HL-60/S4 treated with retinoic acid at 250 ng/mL for 4 days and 3 days (cell line): ENCODE results near the gene PTPRN2.
"Not testable (repeated sequence)": the region's sequence is repeated elsewhere in the genome, so short reads cannot be mapped to it uniquely, and the experiment has no call there.

Source experiments
- in situ Hi-C: fragments of 300-500 bp; cut with MboI; formaldehyde crosslinking; loops from 2 replicates; pipeline ENCODE4 v1.7.0; 2022; ENCODE audit warnings: low sequenced_read_pairs

The PTPRN2 gene

DNA sequence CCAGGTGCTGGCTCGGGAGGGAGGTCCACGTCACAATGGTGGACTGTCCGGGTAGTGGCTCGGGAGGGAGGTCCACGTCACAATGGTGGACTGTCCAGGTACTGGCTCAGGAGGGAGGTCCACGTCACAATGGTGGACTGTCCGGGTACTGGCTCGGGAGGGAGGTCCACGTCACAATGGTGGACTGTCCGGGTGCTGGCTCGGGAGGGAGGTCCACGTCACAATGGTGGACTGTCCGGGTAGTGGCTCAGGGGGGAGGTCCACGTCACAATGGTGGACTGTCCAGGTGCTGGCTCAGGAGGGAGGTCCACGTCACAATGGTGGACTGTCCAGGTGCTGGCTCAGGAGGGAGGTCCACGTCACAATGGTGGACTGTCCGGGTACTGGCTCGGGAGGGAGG, 65.8 kb downstream of the PTPRN2 start:
- in situ Hi-C loops, result not testable (repeated sequence)

DNA sequence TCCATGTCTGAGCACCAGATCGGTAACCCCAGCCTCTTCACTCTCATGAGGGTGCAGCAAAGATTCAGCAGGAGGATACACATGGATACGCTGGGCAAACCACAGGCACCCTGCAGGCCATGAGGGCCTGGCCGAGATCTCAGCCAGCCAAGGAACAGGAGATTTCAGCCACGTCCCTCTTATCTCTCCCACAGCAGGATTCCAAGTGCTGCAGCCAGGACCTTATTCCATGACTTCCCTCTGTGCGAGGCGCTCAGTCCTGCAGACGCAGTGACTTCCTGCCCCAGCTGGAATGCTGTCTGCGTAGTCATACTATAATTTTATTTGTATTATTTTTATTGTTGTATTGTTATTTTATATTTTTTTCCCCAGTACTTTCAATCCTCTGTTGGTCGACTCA, 66.8 kb downstream of the PTPRN2 start:
- in situ Hi-C loops, result no loop called here

DNA sequence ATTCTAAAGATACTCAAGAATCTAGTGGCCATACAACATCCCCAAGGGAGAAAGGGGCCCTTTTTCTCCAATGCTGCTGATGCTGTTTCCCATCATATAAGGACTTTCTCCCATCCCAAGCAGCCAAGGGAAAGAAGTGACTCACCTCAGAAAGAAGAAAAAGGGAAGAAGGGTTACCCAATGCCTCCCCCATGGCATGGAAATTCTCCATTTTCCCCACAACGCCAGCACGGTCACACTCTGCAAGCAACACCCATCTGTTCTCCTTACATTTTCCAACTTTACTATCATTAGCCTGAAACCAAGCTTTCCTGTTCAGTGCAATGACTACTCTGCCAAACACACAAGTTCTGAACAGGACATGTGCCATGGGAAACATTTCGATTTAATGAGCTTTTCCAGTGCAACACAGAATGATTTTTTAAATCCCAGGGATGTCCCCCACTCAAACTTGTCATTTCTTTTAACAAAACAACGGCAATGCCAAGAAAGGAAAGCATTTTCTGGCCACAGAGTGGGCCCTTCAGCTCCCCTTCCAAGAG, 67.9 kb downstream of the PTPRN2 start:
- in situ Hi-C loops, result no loop called here

- in situ Hi-C loops, result no loop called here
Measured at GRCh38 chr7:158518980-158519632, 68.5 kb downstream of the PTPRN2 start.

GRCh38 chr7:158517571-158517970, 70.1 kb downstream of the PTPRN2 start:
- in situ Hi-C loops, result no loop called here

DNA sequence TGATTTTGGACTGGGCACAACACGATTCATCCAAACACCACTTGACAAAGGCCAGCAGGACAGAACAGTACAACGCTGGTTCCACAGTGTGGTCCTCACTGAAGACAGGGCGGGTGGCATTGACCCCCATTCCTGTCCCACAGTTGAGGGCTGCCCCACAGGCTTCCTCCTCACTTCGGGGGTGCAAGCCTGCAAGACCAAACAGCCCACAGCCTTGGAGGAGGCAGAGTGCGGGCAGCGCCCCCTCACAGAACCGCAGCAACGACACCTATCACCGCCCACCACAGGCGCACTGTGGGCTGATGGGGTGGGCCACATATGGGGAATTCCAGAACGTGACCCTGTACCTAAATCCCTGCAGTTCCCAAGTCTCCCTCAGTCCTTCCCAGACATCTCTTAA, 70.6 kb downstream of the PTPRN2 start:
- in situ Hi-C loops, result no loop called here

- in situ Hi-C loops, result no loop called here
Measured at GRCh38 chr7:158516524-158516923, 71.1 kb downstream of the PTPRN2 start.

DNA sequence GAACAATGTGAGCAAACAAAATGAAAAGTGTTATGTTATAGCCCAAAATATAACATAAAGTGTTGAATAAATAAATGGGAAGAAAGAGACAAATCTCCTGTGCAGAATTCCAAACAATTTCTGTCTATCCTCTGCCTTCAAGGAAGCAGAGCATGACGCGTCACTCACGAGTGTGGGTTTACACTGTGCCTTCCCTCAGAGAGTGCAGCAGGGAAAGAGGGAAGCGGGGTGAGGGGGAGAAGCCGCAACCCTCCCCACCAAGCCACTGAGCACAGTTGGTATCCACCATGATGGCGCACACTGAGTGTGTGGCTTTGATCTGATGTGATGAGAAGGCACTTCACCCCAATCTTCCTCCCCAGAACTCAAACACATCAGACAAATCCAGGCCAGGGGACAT, 74.8 kb downstream of the PTPRN2 start:
- in situ Hi-C loops, result no loop called here

DNA sequence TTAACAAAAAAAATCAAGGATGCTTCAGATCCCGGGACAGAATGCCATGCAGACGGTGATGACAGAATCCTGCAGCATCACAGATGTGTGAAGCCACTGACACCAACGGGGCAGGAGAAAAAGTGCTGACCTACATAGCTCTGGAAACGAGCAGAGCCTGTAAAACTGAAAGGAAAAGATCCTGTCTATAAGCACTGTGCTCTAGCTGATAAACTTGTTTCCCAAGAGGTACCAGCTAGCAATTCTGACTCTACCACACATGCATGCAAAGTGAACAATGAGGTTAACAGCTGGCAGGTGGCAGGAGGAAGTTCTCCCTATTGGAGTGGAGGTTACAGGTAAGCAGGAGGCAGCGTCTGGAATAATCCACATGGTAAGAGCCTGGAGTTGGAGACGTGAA, 75.6 kb downstream of the PTPRN2 start:
- in situ Hi-C loops, result no loop called here

GRCh38 chr7:158508802-158509385, 78.7 kb downstream of the PTPRN2 start:
- in situ Hi-C loops, result no loop called here

- in situ Hi-C loops, result not testable (repeated sequence)
Measured at GRCh38 chr7:158508321-158508720, 79.3 kb downstream of the PTPRN2 start.

- in situ Hi-C loops, result no loop called here
Measured at GRCh38 chr7:158507917-158508316, 79.7 kb downstream of the PTPRN2 start.

DNA sequence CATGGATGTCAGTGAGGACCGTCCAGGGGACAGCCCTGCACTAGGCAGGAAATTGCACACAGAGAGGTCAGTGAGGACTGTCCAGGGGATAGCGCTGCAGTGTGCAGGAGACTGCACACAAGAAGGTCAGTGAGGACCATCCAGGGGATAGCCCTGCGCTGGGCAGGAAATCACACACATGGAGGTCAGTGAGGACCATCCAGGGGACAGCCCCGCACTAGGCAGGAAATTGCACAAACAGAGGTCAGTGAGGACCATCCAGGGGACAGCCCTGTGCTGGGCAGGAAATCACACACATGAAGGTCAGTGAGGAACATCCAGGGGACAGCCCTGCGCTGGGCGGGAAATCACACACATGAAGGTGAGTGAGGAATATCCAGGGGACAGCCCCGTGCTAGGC, 80.4 kb downstream of the PTPRN2 start:
- in situ Hi-C loops, result not testable (repeated sequence)

GRCh38 chr7:158506626-158507025, 81.0 kb downstream of the PTPRN2 start:
- in situ Hi-C loops, result no loop called here

DNA sequence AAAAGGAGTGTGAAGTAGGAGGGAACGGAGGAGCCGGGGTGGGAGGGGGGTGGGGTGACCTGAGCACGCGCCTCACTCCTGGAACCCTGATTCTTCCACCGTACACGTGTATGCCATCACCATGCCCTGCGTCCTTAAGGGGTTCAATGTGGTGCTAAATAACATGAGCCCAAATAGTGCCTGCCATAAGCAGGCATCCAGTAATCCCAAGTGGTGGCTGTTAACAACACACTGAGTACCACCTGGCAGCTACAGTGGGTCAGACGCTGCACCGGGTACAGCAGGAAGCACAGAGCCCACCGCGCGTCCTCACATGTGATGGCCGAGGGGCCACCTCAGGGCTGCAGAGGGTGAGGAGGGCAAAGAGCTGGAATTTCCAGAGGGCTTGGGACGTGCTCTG, 81.9 kb downstream of the PTPRN2 start:
- in situ Hi-C loops, result no loop called here

- in situ Hi-C loops, result no loop called here
Measured at GRCh38 chr7:158502068-158502750, 85.4 kb downstream of the PTPRN2 start.

GRCh38 chr7:158501393-158502067, 86.1 kb downstream of the PTPRN2 start:
- in situ Hi-C loops, result no loop called here

GRCh38 chr7:158500651-158501052, 87.0 kb downstream of the PTPRN2 start:
- in situ Hi-C loops, result no loop called here

- in situ Hi-C loops, result no loop called here
Measured at GRCh38 chr7:158499082-158499455, 88.6 kb downstream of the PTPRN2 start.

- in situ Hi-C loops, result no loop called here
Measured at GRCh38 chr7:158498443-158499081, 89.1 kb downstream of the PTPRN2 start.

GRCh38 chr7:158497627-158498026, 90.0 kb downstream of the PTPRN2 start:
- in situ Hi-C loops, result no loop called here
